Measurements from ENCODE around the gene DOK3. TPM values are rescaled to one million over a fixed set of nuclear protein-coding genes. Genes with fewer than 3 reads are reported as not detected.

The DOK3 gene
- polyA plus RNA-seq, 3 donors = 62.8 to 196 (median 98.3) TPM

- WGBS (ENCODE audit: insufficient coverage) = 86% methylated on average over 11 of the region's 12 CpGs
- no peak overlapping the region for H3K4me2 ChIP-seq (replicated peaks; ENCODE audit: extremely low read depth, low read length, poor library complexity, severe bottlenecking)
- TF ChIP-seq CTCF (IDR thresholded peaks at IDR 0.05) = no peak
- H3K4me3 ChIP-seq (replicated peaks in 1 of 3; ENCODE audit: low read depth in 2 of 3, low read length in 3 of 3) = no peak overlapping the region
- H3K4me3 Mint-ChIP-seq = no peak overlapping the region
- H3K27ac ChIP-seq (ENCODE audit: low read depth in 1 of 2, low read length in 2 of 2) = no peak overlapping the region
- peaks cover 3% of the 10 kb centered on the region for H3K4me1 Mint-ChIP-seq
- no peaks in the 10 kb centered on the region for H3K27me3 ChIP-seq (ENCODE audit: control insufficient read depth in 2 of 2, insufficient read depth in 2 of 2, low read length in 2 of 2)
- intact Hi-C loops (cut with micrococcal nuclease) = no loop called here
- H3K4me1 ChIP-seq (ENCODE audit: control insufficient read depth in 1 of 2, insufficient read depth in 2 of 2, low read length in 2 of 2) = no peaks in the 10 kb centered on the region
- H3K27me3 Mint-ChIP-seq (ENCODE audit: low read depth in 3 of 3) = peaks cover 0 to 3% (median 0%) of the 10 kb centered on the region in 3 donors
- peaks cover 72% of the 10 kb centered on the region for H4K20me1 ChIP-seq (ENCODE audit: insufficient read depth, low read length)
- peaks cover 44 to 58% of the 10 kb centered on the region in 2 donors for H3K36me3 Mint-ChIP-seq
- H3K36me3 ChIP-seq (replicated peaks in 1 of 2; ENCODE audit: control insufficient read depth in 1 of 2, insufficient read depth in 2 of 2, low read length in 2 of 2) = peaks cover 90 to 97% of the 10 kb centered on the region in 2 donors
- no peaks in the 10 kb centered on the region for H3K9me3 Mint-ChIP-seq
- H2AFZ ChIP-seq (ENCODE audit: insufficient read depth, low read depth, low read length, poor library complexity, severe bottlenecking) = no peak overlapping the region
- no peak for DNase-seq
- no peak overlapping the region for H3K9ac ChIP-seq (ENCODE audit: insufficient read depth, low read length, poor library complexity, severe bottlenecking)
- H3K79me2 ChIP-seq (ENCODE audit: insufficient read depth, low read length) = no peaks in the 10 kb centered on the region
- no peaks in the 10 kb centered on the region for H3K9me3 ChIP-seq (replicated peaks in 1 of 2; ENCODE audit: control insufficient read depth in 1 of 2, insufficient read depth in 1 of 2, low read length in 2 of 2)
- H3K27ac Mint-ChIP-seq = peak overlapping the region in 4 of 7 donors; percentile 11 to 60 (median 36)
Measured at GRCh38 chr5:177529247-177530203, 19.9 kb upstream of the DOK3 start.

DNA sequence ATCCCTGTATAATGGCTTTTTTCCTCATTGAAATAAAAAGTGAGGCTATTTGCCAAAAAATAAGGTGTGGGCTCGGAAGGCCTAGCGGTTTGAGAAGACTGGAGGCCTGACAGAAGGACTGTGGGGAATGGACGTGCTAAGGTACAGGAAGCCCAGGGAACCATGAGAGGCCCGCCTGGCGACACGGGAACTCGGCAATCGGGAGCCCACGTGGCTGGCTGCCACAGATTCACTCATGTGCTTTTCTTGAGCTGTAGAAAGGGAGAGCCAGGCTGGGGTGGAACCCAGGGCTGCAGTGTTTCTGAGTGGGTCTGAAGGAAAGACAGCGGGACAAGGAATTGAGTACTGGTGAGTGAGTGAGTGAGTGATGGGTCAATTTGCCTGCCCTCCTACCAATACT is 19.0 kb upstream of the DOK3 start:
- H3K4me3 Mint-ChIP-seq = no peak overlapping the region
- no peak overlapping the region for H3K27ac Mint-ChIP-seq
- H3K9me3 Mint-ChIP-seq = no peaks in the 10 kb centered on the region
- Histone ChIP-seq H3K27me3 (ENCODE audit: control insufficient read depth in 2 of 2, insufficient read depth in 2 of 2, low read length in 2 of 2) (no peaks in the 10 kb centered on the region), H3K79me2 (ENCODE audit: insufficient read depth, low read length) (no peaks in the 10 kb centered on the region), H3K4me2 (replicated peaks; ENCODE audit: extremely low read depth, low read length, poor library complexity, severe bottlenecking) (no peak overlapping the region), H3K36me3 (replicated peaks in 1 of 2; ENCODE audit: control insufficient read depth in 1 of 2, insufficient read depth in 2 of 2, low read length in 2 of 2) (peaks cover 94 to 97% of the 10 kb centered on the region in 2 donors), H3K9me3 (replicated peaks in 1 of 2; ENCODE audit: control insufficient read depth in 1 of 2, insufficient read depth in 1 of 2, low read length in 2 of 2) (no peaks in the 10 kb centered on the region), H2AFZ (ENCODE audit: insufficient read depth, low read depth, low read length, poor library complexity, severe bottlenecking) (no peak overlapping the region), H3K27ac (ENCODE audit: low read depth in 1 of 2, low read length in 2 of 2) (no peak overlapping the region), H4K20me1 (ENCODE audit: insufficient read depth, low read length) (peaks cover 67% of the 10 kb centered on the region), H3K4me1 (ENCODE audit: control insufficient read depth in 1 of 2, insufficient read depth in 2 of 2, low read length in 2 of 2) (no peaks in the 10 kb centered on the region), H3K4me3 (replicated peaks in 1 of 3; ENCODE audit: low read depth in 2 of 3, low read length in 3 of 3) (no peak overlapping the region), H3K9ac (ENCODE audit: insufficient read depth, low read length, poor library complexity, severe bottlenecking) (no peak overlapping the region)
- intact Hi-C loops (cut with micrococcal nuclease) = no loop called here
- H3K36me3 Mint-ChIP-seq = peaks cover 44 to 56% of the 10 kb centered on the region in 2 donors
- no peaks in the 10 kb centered on the region for H3K27me3 Mint-ChIP-seq (ENCODE audit: low read depth in 3 of 3)
- DNase-seq = no peak
- peaks cover 3% of the 10 kb centered on the region for H3K4me1 Mint-ChIP-seq
- no peak for TF ChIP-seq CTCF (IDR thresholded peaks at IDR 0.05)
- WGBS (ENCODE audit: insufficient coverage) = 100% methylated on average over 9 of the region's 10 CpGs

Measured in CD14-positive monocyte (primary cell).